Upper lobe of right lung (tissue), 1 donor: ENCODE results near the gene SEC14L2. TPM values are rescaled to one million over a fixed set of nuclear protein-coding genes. Genes with fewer than 3 reads are reported as not detected.

Experiments used
- ATAC-seq: fragments of 200-7000 bp; cut with Tn5 transposase; one replicate; pipeline ENCODE4 v1.9.1; 2020; ENCODE audit warnings: mild to moderate bottlenecking, moderate library complexity
- DNase-seq: peaks from one replicate; pipeline ENCODE4 v3.0.0-alpha.2; 2020
- H3K27ac ChIP-seq: fragments of 200-600 bp; one replicate; pipeline ENCODE4 v1.8.0; 2022
- H3K27me3 ChIP-seq: fragments of 200-600 bp; one replicate; pipeline ENCODE4 v1.8.0; 2022; ENCODE audit warnings: mild to moderate bottlenecking
- H3K36me3 ChIP-seq: fragments of 200-600 bp; one replicate; pipeline ENCODE4 v1.8.0; 2022
- H3K4me1 ChIP-seq: fragments of 200-600 bp; one replicate; pipeline ENCODE4 v1.8.0; 2022
- H3K4me3 ChIP-seq: fragments of 200-600 bp; one replicate; pipeline ENCODE4 v1.8.0; 2022; ENCODE audit warnings: mild to moderate bottlenecking
- H3K9me3 ChIP-seq: fragments of 200-600 bp; one replicate; pipeline ENCODE4 v1.8.0; 2022
- intact Hi-C: fragments of 100-400 bp; cut with DNase I; formaldehyde crosslinking; loops from one replicate; pipeline ENCODE4 v1.11.0; 2022
- total RNA-seq: library from RNA; stranded (reverse); fragmentation: NEBNext Ultra II Directional; extraction: Animal tissue kit (Norgen Biotek cat#: 25700); gene quantifications from one replicate; pipeline ENCODE4 v1.2.1, GENCODE V29; 2021
- TF ChIP-seq, protein P1 (sequence below): fragments of 200-600 bp; IDR thresholded peaks from one replicate; pipeline ENCODE4 v1.8.0; 2022; ENCODE audit warnings: antibody characterized with exemption
- donor health status: DM: no; HTN: yes; CAD: no; lungs with severe emphysema.

SEC14L2 gene
- total RNA-seq, 1 donor from 2014 or later = 7.1 TPM

GRCh38 chr22:30386960-30387827 lies 9.6 kb upstream of the SEC14L2 start, which contains the start of gene RNF215:
Gene RNF215, minus strand, starts transcription at chr22:30387411. Its CDS starts 98 bp downstream, at chr22:30387313.
- ATAC-seq (peak; percentile 96), DNase-seq (peak; percentile 93)
- Histone ChIP-seq H3K27me3 (no peaks in the 10 kb centered on the region), H3K4me1 (peaks cover 5% of the 10 kb centered on the region), H3K4me3 (peak within 1 kb of the TSS; percentile 54), H3K36me3 (peaks cover 6% of the 10 kb centered on the region), H3K9me3 (no peaks in the 10 kb centered on the region), H3K27ac (no peak within 1 kb of the TSS)
- TF ChIP-seq, protein P1, sequence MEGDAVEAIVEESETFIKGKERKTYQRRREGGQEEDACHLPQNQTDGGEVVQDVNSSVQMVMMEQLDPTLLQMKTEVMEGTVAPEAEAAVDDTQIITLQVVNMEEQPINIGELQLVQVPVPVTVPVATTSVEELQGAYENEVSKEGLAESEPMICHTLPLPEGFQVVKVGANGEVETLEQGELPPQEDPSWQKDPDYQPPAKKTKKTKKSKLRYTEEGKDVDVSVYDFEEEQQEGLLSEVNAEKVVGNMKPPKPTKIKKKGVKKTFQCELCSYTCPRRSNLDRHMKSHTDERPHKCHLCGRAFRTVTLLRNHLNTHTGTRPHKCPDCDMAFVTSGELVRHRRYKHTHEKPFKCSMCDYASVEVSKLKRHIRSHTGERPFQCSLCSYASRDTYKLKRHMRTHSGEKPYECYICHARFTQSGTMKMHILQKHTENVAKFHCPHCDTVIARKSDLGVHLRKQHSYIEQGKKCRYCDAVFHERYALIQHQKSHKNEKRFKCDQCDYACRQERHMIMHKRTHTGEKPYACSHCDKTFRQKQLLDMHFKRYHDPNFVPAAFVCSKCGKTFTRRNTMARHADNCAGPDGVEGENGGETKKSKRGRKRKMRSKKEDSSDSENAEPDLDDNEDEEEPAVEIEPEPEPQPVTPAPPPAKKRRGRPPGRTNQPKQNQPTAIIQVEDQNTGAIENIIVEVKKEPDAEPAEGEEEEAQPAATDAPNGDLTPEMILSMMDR = peak; percentile 83
- intact Hi-C loops = loop anchor here (5.0 kb wide), 1 partner anchor 100 kb away; the partner anchor contains the start of gene CASTOR1

DNA sequence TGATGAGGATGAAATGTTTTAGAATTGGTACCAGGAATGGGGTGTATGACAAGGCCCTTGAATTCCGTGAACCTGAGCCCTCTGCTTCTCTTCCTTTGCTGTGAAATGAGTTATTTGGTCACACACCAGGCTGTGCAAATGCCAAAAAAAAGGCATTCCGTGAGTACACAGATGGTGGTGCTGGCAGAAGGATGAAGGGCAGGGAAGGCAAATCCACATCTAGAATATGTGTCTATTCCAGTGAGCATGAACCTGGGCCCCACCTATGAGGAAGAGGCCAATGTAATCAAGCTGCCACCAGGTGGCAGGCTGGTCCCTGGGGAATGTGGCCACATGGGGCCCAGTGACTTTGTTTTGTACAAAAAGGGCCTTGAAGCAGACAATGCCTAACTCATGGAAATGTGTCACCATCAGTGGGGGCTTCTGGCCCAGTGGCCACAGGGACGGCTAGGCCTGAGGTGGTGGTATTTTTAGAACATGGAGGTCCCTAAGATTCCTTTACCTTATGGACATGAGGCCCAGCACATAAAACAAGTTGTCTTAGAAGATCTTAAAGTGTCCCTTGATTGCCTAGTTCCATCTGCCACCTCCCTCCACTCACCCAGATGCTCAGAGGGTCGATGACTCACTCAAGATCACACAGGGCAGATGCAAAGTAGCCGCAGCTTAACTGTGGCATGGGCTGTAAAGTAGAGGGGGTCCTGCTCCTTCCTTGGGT lies 5.7 kb upstream of the SEC14L2 start:
- ATAC-seq (peak; percentile 74), DNase-seq (peak; percentile 83)
- Histone ChIP-seq H3K36me3 (no peaks in the 10 kb centered on the region), H3K27me3 (no peaks in the 10 kb centered on the region), H3K9me3 (no peaks in the 10 kb centered on the region), H3K4me1 (peaks cover 9% of the 10 kb centered on the region), H3K27ac (no peak overlapping the region), H3K4me3 (no peak overlapping the region)
- intact Hi-C loops = loop anchor here (2.0 to 10.0 kb wide), 2 partner anchors 98 to 286 kb away; no protein-coding TSS in a partner anchor
- TF ChIP-seq, protein P1 = peak; percentile 83

GRCh38 chr22:30392661-30393321 lies 4.0 kb upstream of the SEC14L2 start:
- TF ChIP-seq, protein P1 = no peak
- no peaks in the 10 kb centered on the region for H3K9me3 ChIP-seq
- intact Hi-C loops = loop anchor here (10.0 kb wide), 1 partner anchor 288 kb away; no protein-coding TSS in a partner anchor
- H3K27me3 ChIP-seq = no peaks in the 10 kb centered on the region
- H3K27ac ChIP-seq = no peak overlapping the region
- no peaks in the 10 kb centered on the region for H3K36me3 ChIP-seq
- ATAC-seq (peak; percentile 15), DNase-seq (peak; percentile 74)
- no peak overlapping the region for H3K4me3 ChIP-seq
- peaks cover 17% of the 10 kb centered on the region for H3K4me1 ChIP-seq

GRCh38 chr22:30393322-30393680 lies 3.5 kb upstream of the SEC14L2 start:
- ATAC-seq (no peak), DNase-seq (no peak)
- Histone ChIP-seq H3K4me1 (peaks cover 17% of the 10 kb centered on the region), H3K36me3 (no peaks in the 10 kb centered on the region), H3K9me3 (no peaks in the 10 kb centered on the region), H3K27me3 (no peaks in the 10 kb centered on the region), H3K27ac (no peak overlapping the region), H3K4me3 (no peak overlapping the region)
- TF ChIP-seq, protein P1 = no peak
- intact Hi-C loops = loop anchor here (10.0 kb wide), 1 partner anchor 288 kb away; no protein-coding TSS in a partner anchor

DNA sequence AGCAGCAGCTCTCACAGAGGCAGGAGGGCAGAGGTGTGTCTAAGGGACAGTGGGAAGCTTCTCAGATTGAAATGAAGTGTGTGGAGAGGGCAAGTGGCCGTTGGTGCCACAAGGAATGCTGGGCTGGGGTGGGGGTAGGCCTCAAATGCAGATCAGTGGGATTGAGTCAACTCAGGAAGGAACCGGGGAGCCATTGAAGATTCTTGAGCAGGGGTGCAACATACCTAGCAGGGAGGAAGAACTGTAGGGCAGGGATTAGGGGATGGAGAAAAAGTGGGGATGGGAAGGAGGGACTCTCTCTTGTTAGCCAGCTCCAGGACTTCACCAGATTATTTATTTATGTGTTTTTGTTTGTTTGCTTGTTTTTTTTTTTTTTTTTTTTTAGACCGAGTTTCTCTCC lies 2.9 kb upstream of the SEC14L2 start:
- Histone ChIP-seq H3K36me3 (no peaks in the 10 kb centered on the region), H3K4me3 (no peak overlapping the region), H3K27me3 (no peaks in the 10 kb centered on the region), H3K4me1 (peaks cover 17% of the 10 kb centered on the region), H3K27ac (no peak overlapping the region), H3K9me3 (no peaks in the 10 kb centered on the region)
- DNase-seq = no peak
- TF ChIP-seq, protein P1 = no peak
- intact Hi-C loops = loop anchor here (10.0 kb wide), 1 partner anchor 289 kb away; no protein-coding TSS in a partner anchor
- ATAC-seq = no peak
